ENCODE data around the gene ZNF780B. TPM values are rescaled to one million over a fixed set of nuclear protein-coding genes. Genes with fewer than 3 reads are reported as not detected.

ZNF780B gene
- total and polyA plus RNA-seq, 2 donors = 9.8 to 45.3 TPM

- Histone ChIP-seq H3K4me1 (ENCODE audit: insufficient read depth) (no peaks in the 10 kb centered on the region), H3K4me3 (ENCODE audit: low read depth, low read length) (no peak overlapping the region), H3K36me3 (ENCODE audit: insufficient read depth) (no peaks in the 10 kb centered on the region), H3K27ac (ENCODE audit: low read depth) (no peak overlapping the region)
- WGBS = 96% methylated on average over 4 of the region's 4 CpGs
- no peak for DNase-seq (ENCODE audit: extremely low spot score)
Observed at GRCh38 chr19:40013991-40014390, 42.0 kb downstream of the ZNF780B start.

DNA sequence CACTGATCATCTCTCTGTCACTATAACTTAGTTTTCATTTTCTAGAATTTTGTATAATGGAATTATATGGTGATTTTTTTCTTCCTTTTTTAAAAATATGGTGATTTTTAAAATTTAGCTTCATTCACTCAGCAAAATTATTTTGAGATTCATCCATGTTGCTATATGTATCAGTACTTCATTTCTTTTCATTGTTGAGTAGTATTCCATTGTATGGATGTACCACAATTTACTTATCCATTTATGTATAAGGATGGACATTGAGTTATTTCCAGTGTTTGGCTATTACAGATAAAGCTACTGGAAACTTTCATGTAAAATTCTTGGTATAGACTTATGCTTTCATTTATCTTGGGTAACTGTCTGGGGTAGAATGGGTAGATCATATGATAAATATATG, 46.4 kb downstream of the ZNF780B start:
- Histone ChIP-seq H3K27ac (ENCODE audit: low read depth) (no peak overlapping the region), H3K4me1 (ENCODE audit: insufficient read depth) (no peaks in the 10 kb centered on the region), H3K36me3 (ENCODE audit: insufficient read depth) (no peaks in the 10 kb centered on the region), H3K4me3 (ENCODE audit: low read depth, low read length) (no peak overlapping the region)
- DNase-seq (ENCODE audit: extremely low spot score) = no peak

DNA sequence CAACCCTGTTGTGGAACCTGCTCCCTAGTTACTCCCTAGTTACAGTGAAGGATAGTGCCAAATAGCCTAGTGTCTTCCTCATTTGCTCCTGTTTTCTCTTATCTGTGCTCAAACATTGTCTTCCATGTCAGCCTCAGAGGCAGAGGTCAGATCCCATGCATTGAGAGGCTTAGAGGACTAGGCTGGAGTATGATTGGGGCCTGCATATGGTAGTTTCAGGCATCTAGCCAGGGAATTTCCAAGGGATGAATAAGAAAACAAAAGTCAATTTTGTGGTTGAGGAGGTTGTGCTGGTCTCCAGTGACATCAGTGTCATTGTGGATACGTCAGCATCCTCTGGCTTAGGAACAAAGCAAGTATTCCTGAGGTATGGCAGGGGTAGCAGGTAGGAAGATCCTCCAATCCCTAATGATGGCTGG, 49.7 kb downstream of the ZNF780B start:
- Histone ChIP-seq H3K36me3 (ENCODE audit: insufficient read depth) (no peaks in the 10 kb centered on the region), H3K4me3 (ENCODE audit: low read depth, low read length) (no peak overlapping the region), H3K4me1 (ENCODE audit: insufficient read depth) (no peaks in the 10 kb centered on the region), H3K27ac (ENCODE audit: low read depth) (no peak overlapping the region)
- WGBS = 83% methylated on average over 1 of the region's 1 CpG
- DNase-seq (ENCODE audit: extremely low spot score) = no peak

DNA sequence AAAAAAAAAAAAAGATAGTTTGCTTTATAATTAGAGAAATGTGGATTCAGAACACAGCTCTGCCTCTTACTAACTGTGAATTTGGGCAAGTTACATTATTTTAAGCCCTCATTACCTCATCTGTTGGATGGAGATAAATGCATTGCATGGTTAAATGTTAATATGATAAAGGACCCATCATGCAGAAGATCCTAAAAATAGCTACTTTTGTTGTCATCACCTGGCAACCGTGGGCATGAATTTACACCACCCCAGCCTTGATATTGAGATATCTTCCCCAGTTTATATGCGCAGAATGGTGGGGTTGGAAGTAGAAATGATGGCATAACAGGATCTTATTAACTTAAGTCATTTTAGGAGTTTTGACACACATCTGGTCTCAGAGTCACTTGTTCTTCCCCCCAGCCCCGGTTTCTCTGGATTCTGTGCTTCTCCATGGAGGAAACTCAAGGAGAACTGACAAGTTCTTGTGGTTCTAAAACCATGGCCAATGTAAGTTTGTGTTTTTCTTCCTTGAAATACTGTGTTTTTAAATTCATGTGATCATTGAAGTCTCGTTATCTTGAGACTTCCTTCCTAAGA, 50.2 kb downstream of the ZNF780B start:
- WGBS = 72% methylated on average over 4 of the region's 4 CpGs
- H3K4me3 ChIP-seq (ENCODE audit: low read depth, low read length) = no peak overlapping the region
- DNase-seq (ENCODE audit: extremely low spot score) = no peak
- H3K4me1 ChIP-seq (ENCODE audit: insufficient read depth) = no peaks in the 10 kb centered on the region
- no peaks in the 10 kb centered on the region for H3K36me3 ChIP-seq (ENCODE audit: insufficient read depth)
- H3K27ac ChIP-seq (ENCODE audit: low read depth) = no peak overlapping the region

DNA sequence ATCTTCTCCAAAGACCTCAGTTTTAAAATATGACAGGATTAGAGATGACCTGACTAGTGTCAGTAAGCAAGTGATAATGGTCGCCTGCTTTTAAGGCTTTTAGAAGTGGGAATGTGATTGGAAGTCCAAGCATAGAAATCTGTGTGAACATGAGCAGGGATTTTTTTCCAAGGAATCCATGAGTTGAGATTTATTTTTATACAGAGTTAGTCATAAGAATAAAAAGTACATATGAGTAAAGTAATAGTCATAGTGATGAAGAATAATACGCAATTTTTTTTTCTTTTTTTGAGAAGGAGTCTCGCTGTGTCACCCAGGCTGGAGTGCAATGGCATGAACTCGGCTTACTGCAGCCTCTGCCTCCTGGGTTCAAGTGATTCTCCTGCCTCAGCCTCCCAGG, 57.5 kb downstream of the ZNF780B start:
- Histone ChIP-seq H3K4me3 (ENCODE audit: low read depth, low read length) (no peak overlapping the region), H3K36me3 (ENCODE audit: insufficient read depth) (no peaks in the 10 kb centered on the region), H3K27ac (ENCODE audit: low read depth) (no peak overlapping the region), H3K4me1 (ENCODE audit: insufficient read depth) (no peaks in the 10 kb centered on the region)
- 94% methylated on average over 4 of the region's 4 CpGs for WGBS
- no peak for DNase-seq (ENCODE audit: extremely low spot score)

- Histone ChIP-seq H3K4me3 (ENCODE audit: low read depth, low read length) (peak overlapping the region; percentile 53), H3K36me3 (ENCODE audit: insufficient read depth) (no peaks in the 10 kb centered on the region), H3K4me1 (ENCODE audit: insufficient read depth) (no peaks in the 10 kb centered on the region), H3K27ac (ENCODE audit: low read depth) (no peak overlapping the region)
- WGBS = 73% methylated on average over 5 of the region's 5 CpGs
- DNase-seq (ENCODE audit: extremely low spot score) = no peak
Observed at GRCh38 chr19:39997638-39998216, 58.3 kb downstream of the ZNF780B start.

DNA sequence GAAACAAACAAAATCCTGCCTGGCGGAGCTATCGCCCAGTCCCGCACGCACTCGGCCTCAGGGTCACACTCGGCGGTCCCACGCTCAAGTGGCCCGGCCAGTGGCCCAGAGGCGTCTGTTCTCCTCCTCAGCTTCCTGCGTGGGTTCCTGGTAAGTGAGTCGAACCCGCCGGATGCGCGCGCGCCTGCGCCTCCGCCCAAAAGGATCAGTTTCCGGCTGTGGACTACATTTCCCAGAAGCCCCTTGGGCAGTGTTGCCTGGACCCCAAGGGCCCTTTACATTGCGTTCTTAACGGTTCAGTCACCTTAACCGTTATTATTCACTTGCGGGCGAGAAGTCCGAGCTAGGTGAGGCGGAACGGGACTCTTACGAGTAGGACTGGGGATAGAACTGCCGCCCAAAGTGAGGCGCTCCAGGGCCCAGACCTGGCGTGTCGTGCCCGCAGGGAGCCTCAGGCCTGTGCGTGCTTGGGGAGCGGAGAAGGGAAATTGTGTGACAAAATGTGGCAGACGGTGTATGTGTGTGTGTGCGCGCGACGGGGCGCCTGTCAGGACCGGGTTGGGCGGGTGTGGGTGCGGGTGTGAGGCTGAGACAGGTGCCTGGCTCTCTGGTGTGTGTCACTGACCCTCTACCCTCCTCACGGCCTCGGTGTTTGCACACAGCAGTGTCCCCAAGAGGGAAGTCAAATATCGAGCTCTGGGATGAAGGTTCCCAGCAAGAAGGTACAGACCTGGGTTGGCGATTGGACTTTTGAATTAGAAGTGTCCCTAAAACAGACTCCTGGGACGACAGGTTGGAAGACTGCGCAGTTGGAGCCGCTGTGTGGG, 59.0 kb downstream of the ZNF780B start, which contains the start of gene ZNF546:
Gene ZNF546, plus strand, starts transcription at position 250 of the 827 bp plus-strand sequence. CDS start 1,267 bp downstream, outside the sequence.
- Histone ChIP-seq H3K27ac (ENCODE audit: low read depth) (peak within 1 kb of the TSS; percentile 76), H3K4me3 (ENCODE audit: low read depth, low read length) (peak within 1 kb of the TSS; percentile 53), H3K4me1 (ENCODE audit: insufficient read depth) (no peaks in the 10 kb centered on the region), H3K36me3 (ENCODE audit: insufficient read depth) (no peaks in the 10 kb centered on the region)
- peak; percentile 82 for DNase-seq (ENCODE audit: extremely low spot score)
- 4% methylated on average over 53 of the region's 53 CpGs for WGBS

DNA sequence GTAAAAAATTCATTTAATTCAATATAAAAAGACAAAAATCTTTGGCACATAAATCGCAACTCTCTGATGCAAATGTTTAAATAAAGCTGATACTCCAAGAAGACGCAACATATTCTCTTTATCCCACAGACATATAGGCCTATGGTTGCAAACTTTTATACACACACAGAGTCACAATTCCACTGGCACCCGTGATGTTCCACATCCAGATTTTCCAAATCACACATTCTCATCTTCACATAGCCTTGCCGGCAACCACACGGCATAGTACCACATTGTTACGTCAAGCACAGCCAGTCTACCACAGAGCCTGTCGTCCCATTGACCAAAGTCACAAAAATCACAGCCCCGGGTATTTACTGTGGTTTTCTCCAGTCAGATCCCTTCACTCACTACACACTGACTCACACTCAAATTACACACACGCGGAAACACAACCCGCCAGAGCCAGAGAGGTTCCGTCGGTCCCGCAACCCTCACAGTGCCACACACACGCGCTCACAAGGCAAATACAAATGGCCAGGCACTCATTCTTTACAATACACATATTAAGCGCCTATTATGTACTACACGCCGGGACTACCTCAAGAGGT, 59.7 kb downstream of the ZNF780B start:
- H3K27ac ChIP-seq (ENCODE audit: low read depth) = peak overlapping the region; percentile 76
- no peaks in the 10 kb centered on the region for H3K36me3 ChIP-seq (ENCODE audit: insufficient read depth)
- H3K4me1 ChIP-seq (ENCODE audit: insufficient read depth) = no peaks in the 10 kb centered on the region
- peak overlapping the region; percentile 53 for H3K4me3 ChIP-seq (ENCODE audit: low read depth, low read length)
- DNase-seq (ENCODE audit: extremely low spot score) = peak; percentile 21
- 8% methylated on average over 19 of the region's 19 CpGs for WGBS

DNA sequence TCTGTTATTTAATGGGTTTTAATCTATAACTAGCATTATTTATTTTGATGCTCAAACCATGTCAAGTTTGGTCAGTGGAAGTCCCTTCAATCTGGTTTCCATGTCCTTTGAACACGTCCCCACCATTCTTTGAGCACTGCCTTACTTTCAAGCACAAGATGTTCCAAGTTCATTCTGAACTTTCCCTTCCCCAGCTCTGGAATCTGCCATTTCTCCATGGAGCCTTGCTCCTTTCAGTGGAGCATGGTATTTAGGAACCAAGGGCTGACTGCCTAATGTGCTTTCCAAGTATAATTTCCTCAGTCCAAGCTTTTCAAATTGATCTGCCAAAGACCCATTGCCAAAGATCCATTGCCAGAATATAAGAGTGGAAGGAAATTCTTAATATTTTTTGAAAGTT, 60.2 kb downstream of the ZNF780B start:
- H3K27ac ChIP-seq (ENCODE audit: low read depth) = no peak overlapping the region
- no peaks in the 10 kb centered on the region for H3K4me1 ChIP-seq (ENCODE audit: insufficient read depth)
- 70% methylated on average over 1 of the region's 1 CpG for WGBS
- no peak for DNase-seq (ENCODE audit: extremely low spot score)
- no peaks in the 10 kb centered on the region for H3K36me3 ChIP-seq (ENCODE audit: insufficient read depth)
- no peak overlapping the region for H3K4me3 ChIP-seq (ENCODE audit: low read depth, low read length)

DNA sequence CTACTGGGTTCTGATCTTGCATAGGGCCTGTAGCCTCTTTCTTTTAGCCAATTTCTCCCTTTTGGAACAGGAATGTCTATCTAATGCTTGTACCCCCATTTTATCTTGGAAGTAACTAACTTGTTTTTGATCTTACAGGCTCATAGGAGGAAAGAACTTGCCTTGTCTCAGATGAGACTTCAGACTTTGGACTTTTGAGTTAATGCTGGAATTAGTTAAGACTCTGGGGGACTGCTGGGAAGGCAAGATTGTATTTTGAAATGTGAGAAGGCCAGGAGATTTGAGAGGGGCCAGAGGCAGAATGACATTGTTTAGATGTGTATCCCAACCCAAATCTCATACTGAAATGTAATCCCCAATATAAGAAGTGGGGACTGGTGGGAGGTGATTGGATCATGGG, 61.7 kb downstream of the ZNF780B start:
- no peak for DNase-seq (ENCODE audit: extremely low spot score)
- Histone ChIP-seq H3K4me1 (ENCODE audit: insufficient read depth) (no peaks in the 10 kb centered on the region), H3K4me3 (ENCODE audit: low read depth, low read length) (no peak overlapping the region), H3K27ac (ENCODE audit: low read depth) (no peak overlapping the region), H3K36me3 (ENCODE audit: insufficient read depth) (no peaks in the 10 kb centered on the region)

DNA sequence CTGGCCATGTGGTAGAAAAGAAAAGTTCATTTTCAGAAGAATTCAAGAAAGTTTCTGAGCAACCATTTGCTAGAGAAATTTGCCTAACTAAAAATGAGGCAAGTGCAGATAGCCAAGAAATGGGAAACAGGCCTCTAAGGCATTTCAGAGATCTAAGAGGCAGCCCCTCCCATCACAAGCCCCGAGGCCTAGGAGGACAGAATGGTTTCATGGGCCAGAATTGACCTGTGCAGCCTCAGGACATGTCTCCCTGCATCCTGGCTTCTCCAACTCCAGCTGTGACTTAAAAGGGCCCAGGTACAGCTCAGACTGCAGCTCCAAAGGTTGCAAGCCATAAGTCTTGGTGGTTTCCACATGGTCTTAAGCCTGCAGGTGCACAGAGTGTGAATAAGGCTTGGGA, 62.4 kb downstream of the ZNF780B start:
- no peak overlapping the region for H3K4me3 ChIP-seq (ENCODE audit: low read depth, low read length)
- 91% methylated on average over 1 of the region's 1 CpG for WGBS
- DNase-seq (ENCODE audit: extremely low spot score) = no peak
- no peak overlapping the region for H3K27ac ChIP-seq (ENCODE audit: low read depth)
- no peaks in the 10 kb centered on the region for H3K4me1 ChIP-seq (ENCODE audit: insufficient read depth)
- no peaks in the 10 kb centered on the region for H3K36me3 ChIP-seq (ENCODE audit: insufficient read depth)

DNA sequence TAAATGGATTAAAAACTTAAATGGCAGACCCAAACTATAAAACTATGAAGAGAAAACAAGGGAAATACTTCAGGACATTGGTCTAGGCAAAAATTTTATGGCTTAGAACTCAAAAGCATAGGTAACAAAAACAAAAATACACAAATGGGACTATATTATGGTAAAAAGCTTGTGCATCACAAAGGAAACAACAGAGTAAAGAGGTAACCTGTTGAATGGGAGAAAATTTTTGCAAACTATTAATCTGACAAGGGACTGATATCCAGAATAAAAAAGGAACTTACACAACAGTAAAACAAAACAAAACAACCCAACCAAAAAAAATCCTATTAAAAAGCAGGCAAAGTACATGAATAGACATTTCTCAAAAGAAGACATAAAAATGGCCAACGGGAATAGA, 68.4 kb downstream of the ZNF780B start:
- H3K36me3 ChIP-seq (ENCODE audit: insufficient read depth) = no peaks in the 10 kb centered on the region
- 93% methylated on average over 1 of the region's 1 CpG for WGBS
- no peak overlapping the region for H3K4me3 ChIP-seq (ENCODE audit: low read depth, low read length)
- H3K4me1 ChIP-seq (ENCODE audit: insufficient read depth) = no peaks in the 10 kb centered on the region
- DNase-seq (ENCODE audit: extremely low spot score) = no peak
- no peak overlapping the region for H3K27ac ChIP-seq (ENCODE audit: low read depth)

GRCh38 chr19:39987167-39987566, 68.9 kb downstream of the ZNF780B start:
- DNase-seq (ENCODE audit: extremely low spot score) = no peak
- Histone ChIP-seq H3K36me3 (ENCODE audit: insufficient read depth) (no peaks in the 10 kb centered on the region), H3K4me1 (ENCODE audit: insufficient read depth) (no peaks in the 10 kb centered on the region), H3K27ac (ENCODE audit: low read depth) (no peak overlapping the region), H3K4me3 (ENCODE audit: low read depth, low read length) (no peak overlapping the region)

- no peak overlapping the region for H3K4me3 ChIP-seq (ENCODE audit: low read depth, low read length)
- H3K4me1 ChIP-seq (ENCODE audit: insufficient read depth) = no peaks in the 10 kb centered on the region
- no peak for DNase-seq (ENCODE audit: extremely low spot score)
- no peak overlapping the region for H3K27ac ChIP-seq (ENCODE audit: low read depth)
- no peaks in the 10 kb centered on the region for H3K36me3 ChIP-seq (ENCODE audit: insufficient read depth)
Observed at GRCh38 chr19:39986643-39987042, 69.4 kb downstream of the ZNF780B start.
